ENCODE results near the gene GRIN3B.

The GRIN3B gene

GRCh38 chr19:1018932-1019615 lies 18.9 kb downstream of the GRIN3B start:
- Histone ChIP-seq H3K27me3 (ENCODE audit: insufficient read depth, poor library complexity, severe bottlenecking) (no peaks in the 10 kb centered on the region), H3K27ac (replicated peaks) (peak overlapping the region; percentile 98), H3K4me3 (replicated peaks; ENCODE audit: insufficient read depth, low read length) (peak overlapping the region; percentile 95)
- DNase-seq (ENCODE audit: low read depth in 1 of 2, low spot score in 1 of 2), result no peak
- TF ChIP-seq POLR2AphosphoS5 (IDR thresholded peaks at IDR 0.05; ENCODE audit: low read depth) (0 out of 2 replicates have a peak, but pooled peaks have one; percentile 9), CTCF (IDR thresholded peaks at IDR 0.05; ENCODE audit: insufficient read depth, low read length) (no peak)

GRCh38 chr19:1019616-1019961 lies 19.4 kb downstream of the GRIN3B start:
- TF ChIP-seq GABPA (IDR thresholded peaks at IDR 0.05; ENCODE audit: low read depth) (no peak), POLR2AphosphoS5 (IDR thresholded peaks at IDR 0.05; ENCODE audit: low read depth) (no peak), CTCF (IDR thresholded peaks at IDR 0.05; ENCODE audit: insufficient read depth, low read length) (no peak), REST (IDR thresholded peaks at IDR 0.05; ENCODE audit: insufficient replicate concordance, low read depth) (no peak), SPI1 (IDR thresholded peaks at IDR 0.05; ENCODE audit: borderline replicate concordance, low read depth) (no peak)
- H3K27me3 ChIP-seq (ENCODE audit: insufficient read depth, poor library complexity, severe bottlenecking), result no peaks in the 10 kb centered on the region
- DNase-seq (ENCODE audit: low read depth in 1 of 2, low spot score in 1 of 2), result no peak
- peak overlapping the region; percentile 98 for H3K27ac ChIP-seq (replicated peaks)
- peak overlapping the region; percentile 95 for H3K4me3 ChIP-seq (replicated peaks; ENCODE audit: insufficient read depth, low read length)

GRCh38 chr19:1019980-1020867 lies 20.0 kb downstream of the GRIN3B start:
- Histone ChIP-seq H3K27ac (replicated peaks) (peak overlapping the region; percentile 98), H3K27me3 (ENCODE audit: insufficient read depth, poor library complexity, severe bottlenecking) (no peaks in the 10 kb centered on the region), H3K4me3 (replicated peaks; ENCODE audit: insufficient read depth, low read length) (peak overlapping the region; percentile 95)
- TF ChIP-seq SPI1 (IDR thresholded peaks at IDR 0.05; ENCODE audit: borderline replicate concordance, low read depth) (no peak), REST (IDR thresholded peaks at IDR 0.05; ENCODE audit: insufficient replicate concordance, low read depth) (no peak), GABPA (IDR thresholded peaks at IDR 0.05; ENCODE audit: low read depth) (no peak), POLR2AphosphoS5 (IDR thresholded peaks at IDR 0.05; ENCODE audit: low read depth) (no peak), CTCF (IDR thresholded peaks at IDR 0.05; ENCODE audit: insufficient read depth, low read length) (no peak)
- DNase-seq (ENCODE audit: low read depth in 1 of 2, low spot score in 1 of 2), result peak; percentile 42 to 62
